Tibial nerve (tissue), 4 donors: ENCODE measurements around the gene AUTS2. TPM values are rescaled to one million over a fixed set of nuclear protein-coding genes. Genes with fewer than 3 reads are reported as not detected.

Experiments used
- DNase-seq, 2 donors: peaks; one replicate each; pipeline ENCODE4 v3.0.0-alpha.2; 2019; ENCODE audit warnings: low spot score in 2 of 2
- H3K27ac ChIP-seq, 4 donors: fragments of 200-600 bp; sonication (generic) in 3 of 4; one replicate each; pipeline ENCODE4 v1.5.1; 2017 to 2019; ENCODE audit warnings: mild to moderate bottlenecking in 1 of 4
- H3K27me3 ChIP-seq, 2 donors: fragments of 200-600 bp; sonication (generic) in 1 of 2; one replicate each; pipeline versions ENCODE4 v1.5.1 to v1.6.0; 2017 to 2019
- H3K36me3 ChIP-seq, 3 donors: fragments of 200-600 bp; sonication (generic); one replicate each; pipeline ENCODE4 v1.5.1; 2018 to 2019
- H3K4me1 ChIP-seq, 4 donors: fragments of 200-600 bp; sonication (generic) in 3 of 4; one replicate each; pipeline ENCODE4 v1.5.1; 2017 to 2019
- H3K4me3 ChIP-seq, 4 donors: fragments of 200-600 bp; sonication (generic) in 3 of 4; one replicate each; pipeline ENCODE4 v1.5.1; 2017 to 2019; ENCODE audit warnings: mild to moderate bottlenecking in 1 of 4, moderate library complexity in 1 of 4
- H3K9me3 ChIP-seq, 4 donors: fragments of 200-600 bp; sonication (generic) in 3 of 4; one replicate each; pipeline ENCODE4 v1.5.1; 2017 to 2019
- EP300 ChIP-seq, 2 donors: sonication (generic); formaldehyde crosslinking; IDR thresholded peaks; one replicate each; pipeline ENCODE4 v1.6.1; 2017; ENCODE audit warnings: antibody characterized with exemption in 2 of 2, mild to moderate bottlenecking in 1 of 2
- POLR2A ChIP-seq, 2 donors: fragments of 450-650 bp; IDR thresholded peaks; one replicate each; pipeline ENCODE4 v1.6.1; 2017; ENCODE audit warnings: antibody characterized with exemption in 2 of 2, mild to moderate bottlenecking in 2 of 2, moderate library complexity in 2 of 2
- WGBS, 2 donors: methylation state at CpG; one replicate each; pipeline ENCODE4 v1.1.5; 2018; 5-methylcytosine and 5-hydroxymethylcytosine counted together
- total RNA-seq, 4 donors: library from RNA; depleted of rRNA; stranded (reverse); fragments of >200 nt; gene quantifications; one replicate each; pipeline ENCODE4 v1.1.0, GENCODE V29; 2016
- TF ChIP-seq, protein P1 (sequence below), 5 experiments: fragments of 200-600 bp in 3 of 5; fragments of 450-650 bp in 2 of 5; sonication (generic) in 3 of 5; IDR thresholded peaks; one replicate each; pipeline ENCODE4 v1.5.1; 2016 to 2019; ENCODE audit warnings: antibody characterized with exemption in 5 of 5, mild to moderate bottlenecking in 3 of 5, moderate library complexity in 2 of 5

Gene AUTS2
- total RNA-seq, 4 donors from 2014 or later = 56.6 to 87.9 (median 71.6) TPM

GRCh38 chr7:70408477-70408876 is 810.2 kb downstream of the AUTS2 start:
- no peak for DNase-seq
- no peak overlapping the region for H3K27ac ChIP-seq
- no peak overlapping the region for H3K4me3 ChIP-seq
- TF ChIP-seq EP300 (IDR thresholded peaks at IDR 0.05) = no peak
- TF ChIP-seq POLR2A (IDR thresholded peaks at IDR 0.05) = no peak
- TF ChIP-seq, protein P1, sequence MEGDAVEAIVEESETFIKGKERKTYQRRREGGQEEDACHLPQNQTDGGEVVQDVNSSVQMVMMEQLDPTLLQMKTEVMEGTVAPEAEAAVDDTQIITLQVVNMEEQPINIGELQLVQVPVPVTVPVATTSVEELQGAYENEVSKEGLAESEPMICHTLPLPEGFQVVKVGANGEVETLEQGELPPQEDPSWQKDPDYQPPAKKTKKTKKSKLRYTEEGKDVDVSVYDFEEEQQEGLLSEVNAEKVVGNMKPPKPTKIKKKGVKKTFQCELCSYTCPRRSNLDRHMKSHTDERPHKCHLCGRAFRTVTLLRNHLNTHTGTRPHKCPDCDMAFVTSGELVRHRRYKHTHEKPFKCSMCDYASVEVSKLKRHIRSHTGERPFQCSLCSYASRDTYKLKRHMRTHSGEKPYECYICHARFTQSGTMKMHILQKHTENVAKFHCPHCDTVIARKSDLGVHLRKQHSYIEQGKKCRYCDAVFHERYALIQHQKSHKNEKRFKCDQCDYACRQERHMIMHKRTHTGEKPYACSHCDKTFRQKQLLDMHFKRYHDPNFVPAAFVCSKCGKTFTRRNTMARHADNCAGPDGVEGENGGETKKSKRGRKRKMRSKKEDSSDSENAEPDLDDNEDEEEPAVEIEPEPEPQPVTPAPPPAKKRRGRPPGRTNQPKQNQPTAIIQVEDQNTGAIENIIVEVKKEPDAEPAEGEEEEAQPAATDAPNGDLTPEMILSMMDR (IDR thresholded peaks at IDR 0.05) = no peak
- WGBS, 2 donors = 81 to 88% methylated on average over 2 of the region's 2 CpGs
- no peaks in the 10 kb centered on the region for H3K27me3 ChIP-seq
- H3K36me3 ChIP-seq = no peaks in the 10 kb centered on the region
- H3K9me3 ChIP-seq = no peaks in the 10 kb centered on the region
- no peaks in the 10 kb centered on the region for H3K4me1 ChIP-seq

DNA sequence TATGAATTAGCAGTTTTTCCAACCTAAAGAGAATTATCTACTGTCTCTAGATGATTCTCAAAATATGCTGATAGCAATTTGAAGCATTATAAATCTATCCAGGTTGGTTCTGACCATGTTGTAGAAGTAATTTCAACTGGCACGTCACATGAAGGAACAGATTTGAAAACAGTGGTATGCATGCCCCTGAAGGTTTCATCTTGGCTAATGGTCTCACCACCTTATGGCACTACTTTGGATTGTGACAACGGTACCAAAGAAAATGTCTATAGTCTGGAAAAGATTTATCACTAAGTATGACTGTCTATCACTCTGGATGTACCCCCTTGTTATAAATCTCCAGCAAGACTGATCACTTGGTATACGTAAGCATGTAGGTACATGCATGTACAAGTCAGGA is 810.6 kb downstream of the AUTS2 start:
- Histone ChIP-seq H3K9me3 (no peaks in the 10 kb centered on the region), H3K4me3 (no peak overlapping the region), H3K27ac (no peak overlapping the region), H3K4me1 (no peaks in the 10 kb centered on the region), H3K27me3 (no peaks in the 10 kb centered on the region), H3K36me3 (no peaks in the 10 kb centered on the region)
- DNase-seq = no peak
- WGBS, 2 donors = 94 to 99% methylated on average over 3 of the region's 3 CpGs
- no peak for TF ChIP-seq POLR2A (IDR thresholded peaks at IDR 0.05)
- no peak for TF ChIP-seq EP300 (IDR thresholded peaks at IDR 0.05)
- TF ChIP-seq, protein P1 (IDR thresholded peaks at IDR 0.05) = no peak

GRCh38 chr7:70410134-70410750 is 812.0 kb downstream of the AUTS2 start:
- TF ChIP-seq EP300 (IDR thresholded peaks at IDR 0.05) (no peak), POLR2A (IDR thresholded peaks at IDR 0.05) (no peak)
- TF ChIP-seq, protein P1 (IDR thresholded peaks at IDR 0.05) = no peak
- WGBS, 2 donors = 86 to 99% methylated on average over 8 of the region's 8 CpGs
- Histone ChIP-seq H3K9me3 (no peaks in the 10 kb centered on the region), H3K4me1 (no peaks in the 10 kb centered on the region), H3K27ac (no peak overlapping the region), H3K36me3 (no peaks in the 10 kb centered on the region), H3K27me3 (no peaks in the 10 kb centered on the region), H3K4me3 (no peak overlapping the region)
- DNase-seq = no peak

DNA sequence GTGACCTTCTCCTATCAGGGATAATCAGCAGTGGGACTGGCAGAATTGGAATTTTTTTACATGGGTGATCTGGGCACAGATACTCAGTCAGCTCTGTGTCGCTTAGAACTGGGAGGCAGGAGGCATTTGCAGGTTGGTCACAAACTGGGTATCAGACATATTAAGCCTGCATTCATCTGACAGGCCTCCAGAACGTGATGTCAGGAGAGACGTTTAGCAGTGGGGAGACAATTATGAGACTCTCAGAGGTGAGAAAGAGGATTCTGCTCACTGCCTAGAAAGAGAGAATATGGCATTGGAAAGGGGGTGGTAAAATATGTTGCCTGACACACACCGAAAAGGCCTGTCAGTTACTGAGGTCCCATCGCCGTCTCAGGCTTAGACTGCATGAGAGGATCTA is 816.1 kb downstream of the AUTS2 start:
- Histone ChIP-seq H3K36me3 (no peaks in the 10 kb centered on the region), H3K4me1 (no peaks in the 10 kb centered on the region), H3K27me3 (no peaks in the 10 kb centered on the region), H3K9me3 (no peaks in the 10 kb centered on the region), H3K4me3 (no peak overlapping the region), H3K27ac (no peak overlapping the region)
- no peak for DNase-seq
- 90 to 92% methylated on average over 6 of the region's 6 CpGs for WGBS, 2 donors
- TF ChIP-seq EP300 (IDR thresholded peaks at IDR 0.05) (no peak), POLR2A (IDR thresholded peaks at IDR 0.05) (no peak)
- TF ChIP-seq, protein P1 (IDR thresholded peaks at IDR 0.05) = no peak

DNA sequence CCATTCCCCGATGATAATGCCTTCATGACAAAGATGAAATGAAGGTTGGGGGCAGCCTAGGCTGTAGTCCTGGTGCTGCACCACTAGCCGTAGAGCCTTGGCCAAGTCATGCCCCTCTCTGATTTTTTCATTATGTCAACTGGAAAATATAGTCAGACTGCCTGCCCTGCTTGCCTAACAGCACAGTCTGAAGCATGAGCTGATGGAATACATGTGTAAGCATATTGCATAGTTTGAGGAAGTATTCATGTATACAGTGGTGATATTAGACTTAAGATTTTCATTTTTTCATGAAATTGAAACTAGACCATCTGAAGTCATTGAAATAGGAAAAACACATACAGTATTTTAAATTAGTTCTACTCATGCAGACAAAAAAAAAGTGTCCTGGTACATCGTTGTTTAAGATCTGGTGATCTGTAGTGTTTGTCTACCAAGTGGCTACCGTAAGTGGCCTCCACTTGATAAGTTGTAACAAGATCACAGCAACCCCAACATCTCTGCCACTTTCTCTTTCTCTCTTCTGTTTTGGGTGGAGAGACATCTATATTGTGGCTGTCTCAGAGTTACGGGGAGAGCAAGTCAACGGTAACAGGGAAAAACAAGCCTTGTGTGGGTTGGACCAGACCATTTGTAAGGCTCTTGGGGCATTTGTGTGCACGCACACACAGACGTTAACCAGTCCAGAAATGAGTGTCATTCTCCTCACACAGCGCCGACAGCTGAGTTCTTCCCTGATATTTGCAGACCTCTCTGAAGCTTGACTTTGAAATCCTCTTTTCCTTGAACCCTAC is 817.1 kb downstream of the AUTS2 start:
- Histone ChIP-seq H3K36me3 (no peaks in the 10 kb centered on the region), H3K9me3 (no peaks in the 10 kb centered on the region), H3K27me3 (no peaks in the 10 kb centered on the region), H3K4me1 (peaks cover 0 to 2% (median 0%) of the 10 kb centered on the region in 4 donors), H3K27ac (no peak overlapping the region), H3K4me3 (no peak overlapping the region)
- TF ChIP-seq POLR2A (IDR thresholded peaks at IDR 0.05) (no peak), EP300 (IDR thresholded peaks at IDR 0.05) (no peak)
- TF ChIP-seq, protein P1 (IDR thresholded peaks at IDR 0.05) = no peak
- WGBS, 2 donors = 89 to 90% methylated on average over 10 of the region's 10 CpGs
- no peak for DNase-seq
